HEK293T (cell line): ENCODE results near the gene TMCO4.

Source experiments
- ARNT ChIP-seq: fragments of 450-650 bp; IDR thresholded peaks from 2 replicates; pipeline ENCODE4 v1.6.1; 2017; ENCODE audit warnings: mild to moderate bottlenecking
- BHLHE40 ChIP-seq: fragments of 450-650 bp; IDR thresholded peaks from 2 replicates; pipeline ENCODE4 v1.6.1; 2016; ENCODE audit warnings: mild to moderate bottlenecking, moderate library complexity, borderline replicate concordance
- CTBP1 ChIP-seq: fragments of 450-650 bp; IDR thresholded peaks from 2 replicates; pipeline ENCODE4 v1.6.1; 2016; ENCODE audit warnings: borderline replicate concordance
- ELF4 ChIP-seq: fragments of 450-650 bp; IDR thresholded peaks from 2 replicates; pipeline ENCODE4 v1.6.1; 2017; ENCODE audit warnings: antibody characterized with exemption
- FOXK2 ChIP-seq: fragments of 450-650 bp; IDR thresholded peaks from 2 replicates; pipeline ENCODE4 v1.6.1; 2016; ENCODE audit warnings: mild to moderate bottlenecking
- FOXM1 ChIP-seq: fragments of 450-650 bp; IDR thresholded peaks from 2 replicates; pipeline ENCODE4 v1.6.1; 2017; ENCODE audit warnings: mild to moderate bottlenecking, borderline replicate concordance
- L3MBTL2 ChIP-seq: fragments of 450-650 bp; conservative IDR thresholded peaks from 2 replicates; pipeline ENCODE4 v1.6.1; 2016; ENCODE audit warnings: mild to moderate bottlenecking
- PKNOX1 ChIP-seq: fragments of 450-650 bp; IDR thresholded peaks from 2 replicates; pipeline ENCODE4 v1.6.1; 2016
- SP1 ChIP-seq: fragments of 450-650 bp; IDR thresholded peaks from 2 replicates; pipeline ENCODE4 v1.6.1; 2017
- SUZ12 ChIP-seq: fragments of 450-650 bp; IDR thresholded peaks from 2 replicates; pipeline ENCODE4 v1.6.1; 2016; ENCODE audit warnings: mild to moderate bottlenecking
- TARDBP ChIP-seq: fragments of 450-650 bp; IDR thresholded peaks from 2 replicates; pipeline ENCODE4 v1.6.1; 2016

- no peak for TF ChIP-seq SP1
- no peak for TF ChIP-seq FOXM1
- TF ChIP-seq SUZ12, result no peak
- no peak for TF ChIP-seq L3MBTL2
- no peak for TF ChIP-seq FOXK2
- TF ChIP-seq TARDBP, result no peak
- TF ChIP-seq BHLHE40, result no peak
- no peak for TF ChIP-seq ARNT
- TF ChIP-seq PKNOX1, result no peak
- no peak for TF ChIP-seq CTBP1
- TF ChIP-seq ELF4, result no peak
Observed at GRCh38 chr1:19648239-19648638, 151.5 kb downstream of the TMCO4 start.
